Glutamatergic neuron (in vitro differentiated cells): ENCODE measurements around the gene MYO9B. TPM values are rescaled to one million over a fixed set of nuclear protein-coding genes. Genes with fewer than 3 reads are reported as not detected.

Experiments used
- DNase-seq: peaks from one replicate; pipeline ENCODE4 v3.0.0; 2022
- H3K27ac Mint-ChIP-seq: one replicate; pipeline ENCODE4 v1.8.0; 2020; ENCODE audit warnings: mild to moderate bottlenecking, mixed read lengths, inconsistent platforms; ENCODE audit not compliant: unreplicated experiment
- H3K27me3 Mint-ChIP-seq: one replicate; pipeline ENCODE4 v1.8.0; 2020; ENCODE audit warnings: mild to moderate bottlenecking, moderate library complexity, mixed read lengths, inconsistent platforms; ENCODE audit not compliant: unreplicated experiment
- H3K36me3 Mint-ChIP-seq: one replicate; pipeline ENCODE4 v1.8.0; 2020; ENCODE audit warnings: mild to moderate bottlenecking, mixed read lengths, inconsistent platforms; ENCODE audit not compliant: unreplicated experiment
- H3K4me1 Mint-ChIP-seq: one replicate; pipeline ENCODE4 v1.8.0; 2020; ENCODE audit warnings: mild to moderate bottlenecking, low read depth, mixed read lengths, inconsistent platforms; ENCODE audit not compliant: unreplicated experiment
- H3K4me3 Mint-ChIP-seq: one replicate; pipeline ENCODE4 v1.8.0; 2020; ENCODE audit warnings: mild to moderate bottlenecking, mixed read lengths, inconsistent platforms; ENCODE audit not compliant: unreplicated experiment
- H3K9me3 Mint-ChIP-seq: one replicate; pipeline ENCODE4 v1.8.0; 2020; ENCODE audit warnings: mild to moderate bottlenecking, moderate library complexity, mixed read lengths, inconsistent platforms; ENCODE audit not compliant: unreplicated experiment
- CTCF ChIP-seq: fragments of 200-600 bp; sonication (generic); IDR thresholded peaks from one replicate; pipeline ENCODE4 v1.5.0; 2021; ENCODE audit not compliant: partially characterized antibody, unreplicated experiment
- total RNA-seq: library from RNA; stranded (reverse); fragmentation: NEBNext Ultra II Directional; extraction: Animal tissue kit (Norgen Biotek cat#: 25700); gene quantifications from one replicate; pipeline ENCODE4 v1.2.1, GENCODE V29; 2021; ENCODE audit not compliant: unreplicated experiment

The MYO9B gene
- total RNA-seq, 1 donor from 2014 or later: 237 TPM

GRCh38 chr19:17262557-17262956, 187.0 kb downstream of the MYO9B start:
- Mint-ChIP-seq H3K27me3 (peaks cover 10% of the 10 kb centered on the region), H3K27ac (no peak overlapping the region), H3K36me3 (peaks cover 5% of the 10 kb centered on the region), H3K9me3 (peaks cover 11% of the 10 kb centered on the region), H3K4me3 (no peak overlapping the region), H3K4me1 (peaks cover 7% of the 10 kb centered on the region)
- DNase-seq: no peak
- no peak for TF ChIP-seq CTCF

Other genes starting within 250 kb of the MYO9B start
- gene SIN3B, start 246.4 kb upstream of the MYO9B start, total RNA-seq: 97.9 TPM
- not detected for gene F2RL3, start 186.8 kb upstream of the MYO9B start, total RNA-seq
- 15.4 TPM for gene CPAMD8, start 49.0 kb upstream of the MYO9B start, total RNA-seq
- gene HAUS8, start 325 bp upstream of the MYO9B start, total RNA-seq: 9.1 TPM
- 14.9 TPM for gene USE1, start 139.6 kb downstream of the MYO9B start, total RNA-seq
- gene OCEL1, start 150.4 kb downstream of the MYO9B start, total RNA-seq: 23.4 TPM
- gene NR2F6, start 170.1 kb downstream of the MYO9B start, total RNA-seq: 109 TPM
- gene USHBP1, start 189.0 kb downstream of the MYO9B start, total RNA-seq: not detected
- 85.7 TPM for gene BABAM1, start 191.7 kb downstream of the MYO9B start, total RNA-seq
- gene ANKLE1, start 206.1 kb downstream of the MYO9B start, total RNA-seq: 9.3 TPM
- gene ABHD8, start 227.6 kb downstream of the MYO9B start, total RNA-seq: 14.1 TPM
- gene MRPL34, start 230.1 kb downstream of the MYO9B start, total RNA-seq: 80.7 TPM
- gene DDA1, start 233.8 kb downstream of the MYO9B start, total RNA-seq: 81.2 TPM